CD4-positive, alpha-beta T cell treated with Interferon alpha-2 for 1 hour (primary cell): ENCODE data around the gene MACROD2.

Experiments
- DNase-seq, 2 donors: peaks; one replicate each; pipeline ENCODE4 v3.0.0-alpha.2; 2020 to 2022

Gene MACROD2

GRCh38 chr20:15623215-15623614, 1627.9 kb downstream of the MACROD2 start:
- no peak for DNase-seq

GRCh38 chr20:15625981-15626380, 1630.7 kb downstream of the MACROD2 start:
- no peak for DNase-seq

- DNase-seq, result no peak
Observed at GRCh38 chr20:15627089-15627488, 1631.8 kb downstream of the MACROD2 start.

- no peak for DNase-seq
Observed at GRCh38 chr20:15627501-15627903, 1632.2 kb downstream of the MACROD2 start.

- DNase-seq, result no peak
Observed at GRCh38 chr20:15628851-15629353, 1633.6 kb downstream of the MACROD2 start.

GRCh38 chr20:15630360-15630759, 1635.0 kb downstream of the MACROD2 start:
- no peak for DNase-seq

GRCh38 chr20:15632680-15633079, 1637.4 kb downstream of the MACROD2 start:
- DNase-seq, result no peak

GRCh38 chr20:15634102-15634501, 1638.8 kb downstream of the MACROD2 start:
- no peak for DNase-seq

- no peak for DNase-seq
Observed at GRCh38 chr20:15637546-15637945, 1642.2 kb downstream of the MACROD2 start.

GRCh38 chr20:15637950-15638754, 1642.8 kb downstream of the MACROD2 start:
- no peak for DNase-seq

GRCh38 chr20:15638816-15639215, 1643.5 kb downstream of the MACROD2 start:
- no peak for DNase-seq

- no peak for DNase-seq
Observed at GRCh38 chr20:15639839-15640238, 1644.5 kb downstream of the MACROD2 start.

- no peak for DNase-seq
Observed at GRCh38 chr20:15642109-15642508, 1646.8 kb downstream of the MACROD2 start.

- DNase-seq, result no peak
Observed at GRCh38 chr20:15642676-15643075, 1647.4 kb downstream of the MACROD2 start.

- no peak for DNase-seq
Observed at GRCh38 chr20:15643713-15644112, 1648.4 kb downstream of the MACROD2 start.

- no peak for DNase-seq
Observed at GRCh38 chr20:15645816-15646215, 1650.5 kb downstream of the MACROD2 start.

GRCh38 chr20:15653396-15654207, 1658.3 kb downstream of the MACROD2 start:
- DNase-seq, result no peak

- peak in 1 of 2 donors; percentile 18 for DNase-seq
Observed at GRCh38 chr20:15654208-15654649, 1658.9 kb downstream of the MACROD2 start.

GRCh38 chr20:15655295-15655874, 1660.1 kb downstream of the MACROD2 start:
- no peak for DNase-seq

GRCh38 chr20:15656124-15656523, 1660.8 kb downstream of the MACROD2 start:
- DNase-seq, result no peak

GRCh38 chr20:15658295-15658694, 1663.0 kb downstream of the MACROD2 start:
- no peak for DNase-seq

- DNase-seq, result no peak
Observed at GRCh38 chr20:15673206-15673605, 1677.9 kb downstream of the MACROD2 start.
